ENCODE results near the gene RHOG.
"Not testable (repeated sequence)": the region's sequence is repeated elsewhere in the genome, so short reads cannot be mapped to it uniquely, and the experiment has no call there.

RHOG gene

GRCh38 chr11:3807909-3808860 lies 32.6 kb downstream of the RHOG start, which contains the start of gene PGAP2:
Gene PGAP2, plus strand, starts transcription at chr11:3808560. Its CDS starts 2,700 bp downstream, at chr11:3811260.
- peak; percentile 69 to 75 for DNase-seq

DNA sequence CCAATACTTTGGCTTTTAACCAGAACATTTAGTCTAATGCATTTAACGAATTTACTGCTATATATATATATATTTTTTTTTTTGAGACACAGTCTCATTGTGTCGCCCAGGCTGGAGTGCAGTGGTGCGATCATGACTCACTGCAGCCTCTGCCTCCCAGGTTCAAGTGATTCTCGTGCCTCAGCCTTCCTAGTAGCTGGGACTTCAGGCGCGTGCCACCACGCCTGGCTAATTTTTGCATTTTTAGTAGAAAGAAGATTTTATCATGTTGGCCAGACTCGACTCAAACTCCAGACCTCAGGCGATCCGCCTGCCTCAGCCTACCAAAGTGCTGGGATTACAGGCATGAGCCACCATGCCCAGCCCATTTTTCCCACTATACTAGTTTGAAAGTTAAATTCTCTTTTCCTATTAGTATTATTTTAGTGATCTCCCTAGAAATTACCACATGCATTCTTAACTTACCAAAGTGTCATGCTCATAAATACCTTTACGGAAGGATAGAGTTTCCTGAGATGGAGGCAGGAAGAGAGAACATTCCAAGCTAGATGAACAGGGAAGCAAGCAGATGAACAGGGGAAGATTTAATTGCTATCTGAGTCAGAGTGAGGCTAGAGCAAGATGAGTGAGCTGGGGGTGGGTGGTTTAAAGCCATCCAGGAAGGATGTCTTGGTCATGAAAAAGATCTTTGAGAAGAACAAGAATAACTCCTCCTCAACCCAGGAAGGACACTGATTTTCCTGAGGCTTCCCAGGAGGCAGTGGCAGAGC lies 36.8 kb downstream of the RHOG start:
- DNase-seq: no peak

DNA sequence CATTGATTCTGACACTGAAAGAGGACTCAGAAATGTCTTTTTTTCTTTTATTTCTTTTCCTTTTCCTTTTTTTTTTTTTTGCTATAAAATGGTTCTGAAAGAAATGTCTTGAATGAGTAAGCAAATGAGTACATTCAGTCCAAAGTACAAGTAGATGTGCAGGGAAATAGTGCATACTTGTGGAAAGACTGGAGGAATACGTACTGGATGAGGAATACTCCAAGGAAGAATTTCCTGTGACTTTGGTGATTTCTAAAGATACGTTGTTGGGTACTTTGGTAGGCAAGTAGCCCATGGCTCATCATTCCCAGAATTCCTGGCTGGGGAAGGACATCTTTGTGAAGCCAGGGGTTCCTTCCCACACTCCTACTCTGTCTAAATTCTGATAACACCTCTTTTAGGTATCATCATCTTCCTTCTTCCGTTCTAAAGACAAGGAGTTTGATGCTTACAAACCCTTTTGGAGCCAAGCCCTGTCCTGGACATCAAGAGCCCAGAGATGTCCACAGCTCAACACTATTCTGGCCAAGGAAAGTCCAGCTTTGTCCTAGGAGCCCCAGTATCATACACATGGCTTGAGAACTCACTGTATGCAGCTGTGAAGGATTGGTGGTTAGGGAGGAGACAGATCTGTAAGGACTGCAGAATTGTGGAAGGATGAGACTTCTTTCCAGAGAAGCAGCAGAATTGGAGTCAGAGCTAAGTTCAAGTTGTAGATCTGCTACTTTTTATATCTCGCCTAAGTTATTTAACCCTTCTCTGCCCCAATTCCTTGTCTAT lies 38.6 kb downstream of the RHOG start:
- no peak for DNase-seq

DNA sequence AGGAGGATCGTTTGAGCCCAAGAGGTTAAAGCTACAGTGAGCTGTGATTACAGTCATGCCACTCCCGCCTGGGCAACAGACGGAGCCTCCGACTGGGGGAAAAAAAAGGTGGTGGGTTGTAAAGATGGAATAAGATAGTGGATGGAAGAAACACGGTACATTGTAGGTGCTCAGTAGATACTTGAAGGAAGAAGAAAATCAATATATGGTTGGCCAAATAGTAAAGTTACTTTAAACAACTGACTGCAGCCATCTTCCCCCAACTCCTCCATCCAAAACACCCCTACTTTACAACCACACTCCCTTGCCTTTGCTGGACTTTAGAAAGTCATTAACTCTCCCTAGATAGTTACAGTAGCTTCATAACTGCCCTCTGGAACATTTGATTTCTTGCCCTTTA lies 40.9 kb downstream of the RHOG start:
- DNase-seq: no peak

DNA sequence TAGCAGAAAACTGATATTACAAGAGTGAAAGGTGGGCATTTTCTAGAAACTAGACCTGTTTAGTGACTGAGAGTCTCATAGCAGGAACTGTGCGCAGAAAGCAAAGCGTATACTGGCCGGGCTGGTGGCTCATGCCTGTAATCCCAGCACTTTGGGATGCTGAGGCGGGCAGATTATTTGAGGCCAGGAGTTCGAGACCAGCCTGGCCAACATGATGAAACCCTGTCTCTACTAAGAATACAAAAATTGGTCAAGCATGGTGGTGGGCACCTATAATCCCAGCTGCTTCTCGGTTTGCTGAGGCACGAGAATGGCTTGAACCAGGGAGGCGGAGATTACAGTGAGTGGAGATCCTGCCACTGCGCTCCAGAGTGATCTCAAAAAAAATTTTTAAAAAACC lies 41.6 kb downstream of the RHOG start:
- no peak for DNase-seq

GRCh38 chr11:3797329-3798090 lies 43.2 kb downstream of the RHOG start, which contains the start of gene NUP98:
Gene NUP98, minus strand, starts transcription at chr11:3797554. Its CDS starts 15,437 bp downstream, at chr11:3782117.
- peak; percentile 99 to 100 for DNase-seq

DNA sequence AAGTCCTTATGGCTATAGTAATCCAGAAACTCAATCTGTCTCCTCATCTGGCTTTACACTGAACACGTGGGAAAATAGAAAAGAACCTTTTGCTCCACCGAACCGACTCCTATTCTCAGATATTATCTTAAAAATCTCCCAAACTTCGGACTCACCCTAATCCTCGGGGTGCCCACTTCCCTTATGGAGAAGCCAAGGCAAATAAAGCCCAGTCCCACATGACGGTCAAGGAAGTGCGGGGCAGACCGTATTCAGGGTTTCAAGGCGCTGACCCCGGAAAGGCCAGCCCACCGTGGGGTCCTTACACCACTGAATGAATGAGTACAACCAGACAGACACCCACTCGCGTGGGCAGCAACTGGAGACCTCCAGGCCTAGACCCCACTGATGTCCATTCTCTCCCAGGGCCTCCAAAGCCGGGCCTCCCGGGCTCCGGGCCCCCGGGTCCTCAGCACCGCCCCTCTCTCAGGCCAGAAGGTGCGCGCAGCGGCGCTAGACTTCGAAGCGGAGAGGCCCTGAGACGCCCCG lies 43.9 kb downstream of the RHOG start:
- no peak for DNase-seq

- DNase-seq: no peak
These were observed 44.4 kb downstream of the RHOG start for GRCh38 chr11:3796346-3796745.

- DNase-seq: no peak
These were observed 44.8 kb downstream of the RHOG start for GRCh38 chr11:3796002-3796311.

DNA sequence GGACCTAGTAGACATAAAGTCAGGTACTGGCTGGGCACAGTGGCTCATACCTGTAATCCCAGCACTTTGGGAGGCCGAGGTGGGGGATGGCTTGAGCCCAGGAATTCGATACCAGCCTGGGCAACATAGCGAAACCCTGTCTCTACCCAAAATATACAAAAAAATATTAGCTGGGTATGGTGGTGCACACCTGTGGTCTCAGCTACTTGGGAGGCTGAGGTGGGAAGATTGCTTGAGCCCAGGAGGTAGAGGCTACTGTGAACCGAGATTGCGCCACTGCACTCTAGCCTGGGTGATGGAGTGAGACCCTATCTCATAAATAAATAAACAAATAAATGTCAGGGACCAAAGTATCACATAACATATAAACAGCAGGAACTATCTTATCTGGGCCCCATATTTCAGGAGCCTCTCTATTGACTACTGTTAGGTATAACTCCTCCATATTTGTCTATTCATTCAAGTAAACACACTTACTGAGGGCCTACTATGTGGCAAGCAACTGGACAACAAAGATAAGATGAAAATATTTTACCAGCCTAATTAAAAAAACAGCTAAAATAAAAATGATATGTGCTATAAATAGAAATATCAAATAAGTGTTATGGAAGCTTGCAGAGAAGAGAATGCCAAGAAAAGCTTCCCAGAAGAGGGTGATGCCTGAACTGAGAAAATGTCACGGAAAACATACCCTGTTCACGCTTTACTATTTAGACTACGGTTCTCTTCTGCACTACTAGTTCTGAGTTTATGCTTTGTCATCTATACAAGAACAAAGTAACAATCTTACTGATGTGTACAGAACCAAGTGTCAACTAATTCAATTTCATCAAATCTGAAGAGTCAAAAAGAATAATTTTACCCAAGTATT lies 45.4 kb downstream of the RHOG start:
- DNase-seq: no peak

- not testable (repeated sequence) for DNase-seq
These were observed 46.4 kb downstream of the RHOG start for GRCh38 chr11:3794387-3794786.

- no peak for DNase-seq
These were observed 53.9 kb downstream of the RHOG start for GRCh38 chr11:3786781-3787428.

DNA sequence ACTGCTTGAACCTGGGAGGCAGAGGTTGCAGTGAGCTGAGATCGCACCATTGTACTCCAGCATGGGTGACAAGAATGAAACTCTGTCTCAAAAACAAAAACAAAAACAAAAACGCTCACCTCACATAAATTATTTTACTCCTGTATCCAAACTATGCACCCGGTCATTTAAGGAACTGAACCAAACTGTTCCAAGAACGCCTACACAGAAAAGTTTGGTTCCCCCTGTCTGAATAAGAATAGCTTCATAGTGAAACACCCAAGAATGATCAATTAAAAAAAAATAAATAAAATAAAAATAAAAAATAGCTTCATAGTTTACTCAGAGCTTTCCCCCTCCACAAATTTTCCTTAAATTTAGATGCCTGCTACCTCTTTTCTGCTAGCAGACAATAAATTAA lies 57.1 kb downstream of the RHOG start:
- DNase-seq: no peak

GRCh38 chr11:3782963-3783362 lies 57.8 kb downstream of the RHOG start:
- no peak for DNase-seq

GRCh38 chr11:3781423-3781822 lies 59.3 kb downstream of the RHOG start:
- no peak for DNase-seq

Data from activated CD4-positive, alpha-beta T cell treated with anti-CD3 and anti-CD28 coated beads, Interleukin-2, amount 50 U/mL, for 48 hours (primary cell).